Neural cell (in vitro differentiated cells): ENCODE results near the gene UGT1A4.

Source experiments
- EP300 ChIP-seq: fragments of 450-650 bp; conservative IDR thresholded peaks from 2 replicates; pipeline ENCODE4 v1.6.1; 2014; ENCODE audit warnings: antibody characterized with exemption, mild to moderate bottlenecking, moderate library complexity; ENCODE audit not compliant: poor library complexity, severe bottlenecking
- TF ChIP-seq, protein P1 (sequence below): fragments of 450-650 bp; IDR thresholded peaks from 2 replicates; pipeline ENCODE4 v1.5.1; 2014; ENCODE audit warnings: antibody characterized with exemption, mild to moderate bottlenecking, moderate library complexity; ENCODE audit not compliant: poor library complexity, severe bottlenecking

DNA sequence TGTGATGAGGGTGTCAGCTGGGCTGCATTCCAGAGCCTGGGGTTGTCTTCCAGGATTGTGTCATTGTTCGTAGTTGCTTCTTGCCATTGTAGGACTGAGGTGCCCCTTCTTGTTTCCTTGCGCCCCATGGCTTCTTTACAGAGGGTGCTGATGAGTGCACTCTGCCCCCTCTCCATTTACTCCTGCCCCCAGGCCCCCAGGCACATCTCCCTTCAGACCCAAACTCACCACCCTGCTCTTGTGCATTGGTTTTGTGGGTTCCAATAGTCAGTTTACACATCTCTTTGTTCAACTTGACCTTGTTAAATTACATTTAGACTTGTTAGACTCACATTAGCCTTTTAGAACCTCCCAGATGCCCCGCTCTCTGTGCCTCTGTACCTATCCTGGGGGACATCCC lies 102.7 kb downstream of the UGT1A4 start:
- TF ChIP-seq, protein P1, sequence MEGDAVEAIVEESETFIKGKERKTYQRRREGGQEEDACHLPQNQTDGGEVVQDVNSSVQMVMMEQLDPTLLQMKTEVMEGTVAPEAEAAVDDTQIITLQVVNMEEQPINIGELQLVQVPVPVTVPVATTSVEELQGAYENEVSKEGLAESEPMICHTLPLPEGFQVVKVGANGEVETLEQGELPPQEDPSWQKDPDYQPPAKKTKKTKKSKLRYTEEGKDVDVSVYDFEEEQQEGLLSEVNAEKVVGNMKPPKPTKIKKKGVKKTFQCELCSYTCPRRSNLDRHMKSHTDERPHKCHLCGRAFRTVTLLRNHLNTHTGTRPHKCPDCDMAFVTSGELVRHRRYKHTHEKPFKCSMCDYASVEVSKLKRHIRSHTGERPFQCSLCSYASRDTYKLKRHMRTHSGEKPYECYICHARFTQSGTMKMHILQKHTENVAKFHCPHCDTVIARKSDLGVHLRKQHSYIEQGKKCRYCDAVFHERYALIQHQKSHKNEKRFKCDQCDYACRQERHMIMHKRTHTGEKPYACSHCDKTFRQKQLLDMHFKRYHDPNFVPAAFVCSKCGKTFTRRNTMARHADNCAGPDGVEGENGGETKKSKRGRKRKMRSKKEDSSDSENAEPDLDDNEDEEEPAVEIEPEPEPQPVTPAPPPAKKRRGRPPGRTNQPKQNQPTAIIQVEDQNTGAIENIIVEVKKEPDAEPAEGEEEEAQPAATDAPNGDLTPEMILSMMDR, result no peak
- no peak for TF ChIP-seq EP300
